ENCODE data around the gene AOPEP.

AOPEP gene

GRCh38 chr9:94780516-94780950, 54.0 kb downstream of the AOPEP start:
- Histone ChIP-seq H3K27ac (peak overlapping the region; percentile 57 to 64), H3K4me3 (no peak overlapping the region)
- TF ChIP-seq, protein P1, sequence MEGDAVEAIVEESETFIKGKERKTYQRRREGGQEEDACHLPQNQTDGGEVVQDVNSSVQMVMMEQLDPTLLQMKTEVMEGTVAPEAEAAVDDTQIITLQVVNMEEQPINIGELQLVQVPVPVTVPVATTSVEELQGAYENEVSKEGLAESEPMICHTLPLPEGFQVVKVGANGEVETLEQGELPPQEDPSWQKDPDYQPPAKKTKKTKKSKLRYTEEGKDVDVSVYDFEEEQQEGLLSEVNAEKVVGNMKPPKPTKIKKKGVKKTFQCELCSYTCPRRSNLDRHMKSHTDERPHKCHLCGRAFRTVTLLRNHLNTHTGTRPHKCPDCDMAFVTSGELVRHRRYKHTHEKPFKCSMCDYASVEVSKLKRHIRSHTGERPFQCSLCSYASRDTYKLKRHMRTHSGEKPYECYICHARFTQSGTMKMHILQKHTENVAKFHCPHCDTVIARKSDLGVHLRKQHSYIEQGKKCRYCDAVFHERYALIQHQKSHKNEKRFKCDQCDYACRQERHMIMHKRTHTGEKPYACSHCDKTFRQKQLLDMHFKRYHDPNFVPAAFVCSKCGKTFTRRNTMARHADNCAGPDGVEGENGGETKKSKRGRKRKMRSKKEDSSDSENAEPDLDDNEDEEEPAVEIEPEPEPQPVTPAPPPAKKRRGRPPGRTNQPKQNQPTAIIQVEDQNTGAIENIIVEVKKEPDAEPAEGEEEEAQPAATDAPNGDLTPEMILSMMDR (IDR thresholded peaks at IDR 0.05): no peak
- peak; percentile 80 for DNase-seq (ENCODE audit: low spot score)

GRCh38 chr9:94782355-94783101, 56.0 kb downstream of the AOPEP start:
- no peak for DNase-seq (ENCODE audit: low spot score)
- peak overlapping the region; percentile 48 to 81 for H3K27ac ChIP-seq
- no peak overlapping the region for H3K4me3 ChIP-seq
- TF ChIP-seq, protein P1 (IDR thresholded peaks at IDR 0.05): no peak

GRCh38 chr9:94783102-94783682, 56.7 kb downstream of the AOPEP start:
- peak; percentile 86 for DNase-seq (ENCODE audit: low spot score)
- TF ChIP-seq, protein P1 (IDR thresholded peaks at IDR 0.05): peak; percentile 56
- H3K27ac ChIP-seq: peak overlapping the region; percentile 48 to 81
- H3K4me3 ChIP-seq: no peak overlapping the region

DNA sequence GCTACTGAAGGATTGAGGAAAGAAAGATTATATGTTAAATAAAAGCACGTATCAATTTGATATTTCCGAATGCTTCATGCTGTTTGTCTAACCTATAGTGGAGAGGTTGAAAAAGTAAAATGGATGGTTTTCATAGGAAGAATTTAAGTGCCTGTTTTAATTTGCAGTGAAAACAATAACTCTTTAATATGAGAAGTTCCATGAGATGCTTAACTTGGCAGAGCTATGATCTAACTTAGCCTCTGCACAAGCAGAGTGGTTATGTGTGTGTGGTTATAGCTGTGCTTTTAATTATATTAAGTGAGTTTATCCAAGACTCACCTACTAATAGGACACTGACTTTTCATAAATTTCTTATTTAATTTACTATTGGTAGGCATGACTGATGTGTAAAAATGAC, 57.4 kb downstream of the AOPEP start:
- no peak for DNase-seq (ENCODE audit: low spot score)
- TF ChIP-seq, protein P1 (IDR thresholded peaks at IDR 0.05): no peak
- no peak overlapping the region for H3K27ac ChIP-seq
- H3K4me3 ChIP-seq: no peak overlapping the region

DNA sequence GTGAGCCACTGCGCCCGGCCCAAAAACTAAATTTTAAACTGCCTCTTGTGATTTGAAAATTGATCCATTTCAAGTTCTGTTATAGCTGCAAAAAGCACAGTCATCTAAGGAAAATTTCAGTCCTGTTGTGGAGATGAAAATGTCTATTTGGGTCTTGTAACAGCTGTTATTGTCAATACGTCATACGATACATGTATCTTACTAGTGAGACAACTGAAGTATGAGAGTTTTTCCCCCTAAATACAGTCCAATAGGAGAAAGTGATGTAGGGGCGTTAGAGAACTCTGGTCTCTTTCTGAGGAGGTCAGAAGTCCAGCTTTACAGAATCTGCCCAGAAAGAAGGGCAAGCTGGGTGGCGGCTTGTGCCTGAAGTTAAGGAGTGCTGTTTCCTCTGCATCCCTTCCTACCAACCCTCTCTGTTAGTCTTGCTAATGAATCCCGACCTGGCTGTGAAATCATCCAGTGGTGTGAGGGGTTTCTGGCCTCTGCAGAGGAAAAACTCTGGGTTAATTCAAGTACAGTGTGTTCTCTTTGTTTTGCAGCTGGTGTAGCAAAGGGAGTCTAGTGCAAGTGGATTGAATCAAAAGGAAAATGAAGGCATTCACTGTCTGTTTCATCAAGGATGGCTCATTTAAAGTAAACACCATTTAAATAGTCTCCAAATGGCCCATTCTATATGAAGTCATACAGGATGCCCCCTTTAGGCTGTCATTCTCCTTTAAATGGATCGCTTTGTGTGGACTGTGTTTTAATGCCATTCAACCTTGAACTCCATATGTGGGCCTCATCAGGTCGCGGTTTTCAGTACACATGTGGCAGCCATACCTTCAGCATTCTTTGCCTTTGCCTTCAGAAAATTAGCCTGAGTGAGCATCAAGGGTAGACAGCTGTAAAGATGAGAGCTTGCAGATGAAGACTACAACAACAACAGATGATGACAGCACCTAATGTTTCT, 59.0 kb downstream of the AOPEP start:
- TF ChIP-seq, protein P1 (IDR thresholded peaks at IDR 0.05): no peak
- Histone ChIP-seq H3K4me3 (no peak overlapping the region), H3K27ac (peak overlapping the region in 1 of 2 donors; percentile 28)
- no peak for DNase-seq (ENCODE audit: low spot score)

DNA sequence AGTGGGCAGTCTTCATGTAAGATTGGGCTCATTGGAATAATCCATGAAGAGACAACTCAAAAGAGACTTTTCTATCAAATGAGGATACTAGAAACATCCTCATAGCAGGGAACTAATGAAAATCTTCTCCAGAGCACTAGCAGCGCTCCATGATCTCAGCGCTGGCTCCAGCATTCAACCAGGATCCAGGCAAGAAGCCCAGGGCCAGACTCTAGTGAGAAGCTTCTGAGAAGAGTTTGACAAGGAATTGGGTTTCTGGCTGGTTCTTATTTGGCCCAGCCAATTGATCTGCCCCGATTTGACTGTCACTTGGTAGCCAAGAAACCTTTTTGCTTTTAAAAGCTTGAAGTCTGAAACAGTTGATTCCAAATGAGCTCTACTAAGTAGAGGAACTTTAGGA, 60.1 kb downstream of the AOPEP start:
- Histone ChIP-seq H3K4me3 (no peak overlapping the region), H3K27ac (no peak overlapping the region)
- no peak for DNase-seq (ENCODE audit: low spot score)
- TF ChIP-seq, protein P1 (IDR thresholded peaks at IDR 0.05): no peak

Data from coronary artery (tissue), 2 donors.